Kidney epithelial cell (primary cell): ENCODE measurements around the gene PCDHGB4. TPM values are rescaled to one million over a fixed set of nuclear protein-coding genes. Genes with fewer than 3 reads are reported as not detected.

Experiments
- DNase-seq: peaks from one replicate; pipeline ENCODE4 v3.0.0-alpha.2; 2010; ENCODE audit warnings: low read depth
- H3K27me3 ChIP-seq: 2 replicates; pipeline ENCODE4 v1.6.0; 2011; ENCODE audit warnings: low read length; ENCODE audit not compliant: control insufficient read depth, insufficient read depth
- H3K36me3 ChIP-seq: 2 replicates; pipeline ENCODE4 v1.5.1; 2011; ENCODE audit warnings: low read length; ENCODE audit not compliant: control insufficient read depth, insufficient read depth
- H3K4me3 ChIP-seq: 2 replicates; pipeline ENCODE4 v1.5.1; 2011; ENCODE audit warnings: low read depth, mild to moderate bottlenecking, control low read depth, low read length
- total RNA-seq: library from RNA; depleted of rRNA; stranded (reverse); fragments of >200 nt; gene quantifications from 2 replicates; pipeline ENCODE4 v1.2.3, GENCODE V29; 2015
- TF ChIP-seq, protein P1 (sequence below): IDR thresholded peaks from 2 replicates; pipeline ENCODE4 v1.5.1; 2011; ENCODE audit warnings: mild to moderate bottlenecking, moderate library complexity, low read length, control low read depth, inconsistent platforms; ENCODE audit not compliant: insufficient read depth, poor library complexity, severe bottlenecking

PCDHGB4 gene
- total RNA-seq, 1 donor from 2014 or later, result 6.4 TPM

DNA sequence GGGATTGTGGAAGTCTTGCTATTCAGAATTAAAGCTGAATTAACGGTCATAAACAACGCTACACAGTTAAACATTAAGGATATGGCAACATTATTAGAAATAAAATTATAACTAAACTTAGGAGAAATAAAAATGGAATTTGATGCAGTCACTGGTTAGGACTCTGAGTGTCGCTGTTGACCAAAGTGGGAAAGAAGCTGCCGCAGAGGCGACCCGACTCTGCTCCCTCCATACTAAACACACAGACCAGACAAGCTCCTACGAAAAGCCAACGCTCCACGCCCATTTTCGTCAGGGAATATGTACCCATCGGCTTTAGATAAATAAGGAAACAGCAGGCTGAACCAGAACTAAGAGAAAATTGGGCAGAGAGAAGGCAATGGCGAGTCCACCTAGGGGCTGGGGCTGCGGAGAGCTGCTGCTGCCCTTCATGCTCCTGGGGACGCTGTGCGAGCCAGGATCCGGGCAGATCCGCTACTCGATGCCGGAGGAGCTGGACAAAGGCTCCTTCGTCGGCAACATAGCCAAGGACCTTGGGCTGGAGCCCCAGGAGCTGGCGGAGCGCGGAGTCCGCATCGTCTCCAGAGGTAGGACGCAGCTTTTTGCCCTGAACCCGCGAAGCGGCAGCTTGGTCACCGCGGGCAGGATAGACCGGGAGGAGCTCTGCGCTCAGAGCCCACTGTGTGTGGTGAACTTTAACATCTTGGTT lies 23.4 kb upstream of the PCDHGB4 start, which contains the start of gene PCDHGA5:
Gene PCDHGA5, plus strand, starts transcription at position 211 of the 709 bp plus-strand sequence. Its CDS starts 169 bp downstream, at position 380.
- Histone ChIP-seq H3K4me3 (no peak within 1 kb of the TSS), H3K27me3 (peaks cover 34% of the 10 kb centered on the region), H3K36me3 (no peaks in the 10 kb centered on the region)
- TF ChIP-seq, protein P1, sequence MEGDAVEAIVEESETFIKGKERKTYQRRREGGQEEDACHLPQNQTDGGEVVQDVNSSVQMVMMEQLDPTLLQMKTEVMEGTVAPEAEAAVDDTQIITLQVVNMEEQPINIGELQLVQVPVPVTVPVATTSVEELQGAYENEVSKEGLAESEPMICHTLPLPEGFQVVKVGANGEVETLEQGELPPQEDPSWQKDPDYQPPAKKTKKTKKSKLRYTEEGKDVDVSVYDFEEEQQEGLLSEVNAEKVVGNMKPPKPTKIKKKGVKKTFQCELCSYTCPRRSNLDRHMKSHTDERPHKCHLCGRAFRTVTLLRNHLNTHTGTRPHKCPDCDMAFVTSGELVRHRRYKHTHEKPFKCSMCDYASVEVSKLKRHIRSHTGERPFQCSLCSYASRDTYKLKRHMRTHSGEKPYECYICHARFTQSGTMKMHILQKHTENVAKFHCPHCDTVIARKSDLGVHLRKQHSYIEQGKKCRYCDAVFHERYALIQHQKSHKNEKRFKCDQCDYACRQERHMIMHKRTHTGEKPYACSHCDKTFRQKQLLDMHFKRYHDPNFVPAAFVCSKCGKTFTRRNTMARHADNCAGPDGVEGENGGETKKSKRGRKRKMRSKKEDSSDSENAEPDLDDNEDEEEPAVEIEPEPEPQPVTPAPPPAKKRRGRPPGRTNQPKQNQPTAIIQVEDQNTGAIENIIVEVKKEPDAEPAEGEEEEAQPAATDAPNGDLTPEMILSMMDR, result no peak
- DNase-seq, result no peak

DNA sequence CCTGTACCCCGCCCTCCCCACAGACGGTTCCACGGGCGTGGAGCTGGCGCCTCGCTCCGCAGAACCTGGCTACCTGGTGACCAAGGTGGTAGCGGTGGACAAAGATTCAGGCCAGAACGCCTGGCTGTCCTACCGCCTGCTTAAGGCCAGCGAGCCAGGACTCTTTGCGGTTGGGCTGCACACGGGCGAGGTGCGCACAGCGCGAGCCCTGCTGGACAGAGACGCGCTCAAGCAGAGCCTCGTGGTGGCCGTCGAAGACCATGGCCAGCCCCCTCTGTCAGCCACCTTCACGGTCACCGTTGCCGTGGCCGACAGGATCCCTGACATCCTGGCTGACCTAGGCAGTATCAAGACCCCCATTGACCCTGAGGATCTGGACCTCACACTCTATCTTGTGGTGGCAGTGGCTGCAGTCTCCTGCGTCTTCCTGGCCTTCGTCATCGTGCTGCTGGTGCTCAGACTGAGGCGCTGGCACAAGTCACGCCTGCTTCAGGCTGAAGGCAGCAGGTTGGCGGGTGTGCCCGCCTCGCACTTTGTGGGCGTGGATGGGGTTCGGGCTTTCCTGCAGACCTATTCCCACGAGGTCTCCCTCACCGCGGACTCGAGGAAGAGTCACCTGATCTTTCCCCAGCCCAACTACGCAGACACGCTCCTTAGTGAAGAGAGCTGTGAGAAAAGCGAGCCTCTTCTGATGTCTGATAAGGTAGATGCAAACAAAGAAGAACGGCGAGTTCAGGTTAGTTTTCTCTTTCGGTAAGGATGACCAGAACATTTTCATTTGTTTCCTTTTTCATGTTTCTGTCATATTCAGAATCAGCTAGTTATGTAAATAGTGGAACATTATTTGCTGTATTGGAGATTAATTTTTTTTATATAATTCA lies 21.2 kb upstream of the PCDHGB4 start:
- no peak for DNase-seq
- TF ChIP-seq, protein P1, result no peak
- Histone ChIP-seq H3K36me3 (no peaks in the 10 kb centered on the region), H3K27me3 (peaks cover 36% of the 10 kb centered on the region), H3K4me3 (no peak overlapping the region)

DNA sequence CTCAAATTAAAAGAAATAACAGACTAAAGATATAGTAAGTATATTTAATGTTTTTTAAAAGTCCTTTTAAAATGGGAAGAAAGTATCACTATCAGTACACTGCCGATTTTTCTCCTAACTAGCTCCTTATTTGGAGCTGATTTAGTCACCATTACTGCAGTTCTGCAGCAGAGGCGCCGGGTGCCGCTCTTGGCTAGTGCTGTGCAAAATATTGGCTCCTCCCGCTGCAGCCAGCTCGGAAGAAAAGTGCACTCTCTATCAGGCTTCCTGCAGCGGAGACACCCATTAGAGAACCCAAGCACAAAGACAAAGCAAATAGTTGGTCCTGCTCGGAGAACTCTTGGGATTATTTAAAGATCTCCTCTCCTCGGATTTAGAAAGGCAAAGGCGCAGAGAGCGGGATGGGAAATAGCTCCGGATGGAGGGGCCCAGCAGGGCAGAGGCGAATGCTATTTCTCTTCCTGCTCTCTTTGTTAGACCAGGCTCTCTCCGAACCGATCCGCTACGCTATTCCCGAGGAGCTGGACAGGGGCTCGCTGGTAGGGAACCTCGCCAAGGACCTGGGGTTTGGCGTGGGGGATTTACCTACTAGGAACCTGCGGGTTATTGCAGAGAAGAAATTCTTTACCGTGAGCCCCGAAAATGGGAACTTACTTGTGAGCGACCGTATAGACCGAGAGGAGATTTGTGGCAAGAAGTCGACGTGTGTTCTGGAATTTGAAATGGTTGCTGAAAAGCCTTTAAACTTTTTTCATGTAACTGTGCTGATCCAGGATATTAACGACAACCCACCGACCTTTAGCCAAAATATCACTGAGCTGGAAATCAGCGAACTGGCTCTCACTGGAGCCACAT lies 17.3 kb upstream of the PCDHGB4 start, which contains the start of gene PCDHGB3:
Gene PCDHGB3, plus strand, starts transcription at position 249 of the 855 bp plus-strand sequence. Its CDS starts 153 bp downstream, at position 402.
- DNase-seq, result no peak
- Histone ChIP-seq H3K4me3 (no peak within 1 kb of the TSS), H3K27me3 (peaks cover 33% of the 10 kb centered on the region), H3K36me3 (no peaks in the 10 kb centered on the region)
- TF ChIP-seq, protein P1, result no peak

DNA sequence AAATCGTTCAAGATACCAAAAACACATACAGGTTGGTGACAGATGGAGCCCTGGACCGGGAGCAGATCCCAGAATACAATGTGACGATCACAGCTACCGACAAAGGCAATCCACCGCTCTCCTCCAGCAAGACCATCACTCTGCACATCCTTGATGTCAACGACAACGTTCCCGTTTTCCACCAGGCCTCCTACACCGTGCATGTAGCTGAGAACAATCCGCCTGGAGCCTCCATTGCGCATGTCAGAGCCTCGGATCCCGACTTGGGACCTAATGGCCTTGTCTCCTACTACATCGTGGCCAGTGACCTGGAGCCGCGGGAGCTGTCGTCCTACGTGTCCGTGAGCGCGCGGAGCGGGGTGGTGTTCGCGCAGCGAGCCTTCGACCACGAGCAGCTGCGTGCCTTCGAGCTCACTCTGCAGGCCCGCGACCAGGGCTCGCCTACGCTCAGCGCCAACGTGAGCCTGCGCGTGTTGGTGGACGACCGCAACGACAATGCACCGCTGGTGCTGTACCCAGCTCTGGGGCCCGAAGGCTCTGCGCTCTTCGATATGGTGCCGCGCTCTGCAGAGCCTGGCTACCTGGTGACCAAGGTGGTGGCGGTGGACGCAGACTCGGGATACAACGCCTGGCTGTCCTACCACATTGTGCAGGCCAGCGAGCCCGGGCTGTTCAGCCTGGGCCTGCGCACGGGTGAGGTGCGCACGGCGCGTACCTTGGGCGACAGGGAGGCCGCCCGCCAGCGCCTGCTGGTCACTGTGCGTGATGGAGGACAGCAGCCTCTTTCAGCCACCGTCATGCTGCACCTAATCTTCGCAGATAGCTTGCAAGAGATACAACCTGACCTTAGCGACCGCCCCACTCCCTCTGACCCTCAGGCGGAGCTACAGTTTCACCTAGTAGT lies 15.7 kb upstream of the PCDHGB4 start:
- Histone ChIP-seq H3K36me3 (no peaks in the 10 kb centered on the region), H3K27me3 (peaks cover 21% of the 10 kb centered on the region), H3K4me3 (no peak overlapping the region)
- DNase-seq, result no peak
- TF ChIP-seq, protein P1, result no peak

DNA sequence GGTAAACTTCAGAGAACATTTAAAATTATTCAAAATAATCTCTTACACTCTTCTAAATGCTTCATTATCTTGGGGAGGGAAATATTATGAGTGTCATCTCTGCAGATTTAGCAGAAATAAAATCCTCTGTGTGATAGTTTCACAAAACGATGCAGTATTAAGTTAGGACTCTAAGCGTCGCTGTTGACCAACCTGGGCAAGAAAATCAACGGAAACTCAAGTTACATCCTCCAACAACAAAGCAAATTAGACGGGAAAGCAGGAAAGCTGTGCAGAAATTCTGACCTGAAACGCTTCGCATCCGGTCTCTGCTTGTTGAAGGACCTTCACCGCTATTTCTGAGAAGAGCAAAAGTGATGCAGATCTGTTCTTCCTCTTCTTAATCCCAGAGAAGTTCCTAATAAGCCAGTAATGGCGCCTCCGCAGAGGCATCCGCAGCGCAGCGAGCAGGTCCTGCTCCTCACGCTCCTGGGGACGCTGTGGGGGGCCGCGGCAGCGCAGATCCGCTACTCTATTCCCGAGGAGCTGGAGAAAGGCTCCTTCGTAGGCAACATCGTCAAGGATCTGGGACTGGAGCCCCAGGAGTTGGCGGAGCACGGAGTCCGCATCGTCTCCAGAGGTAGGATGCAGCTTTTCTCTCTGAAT lies 13.7 kb upstream of the PCDHGB4 start, which contains the start of gene PCDHGA6:
Gene PCDHGA6, plus strand, starts transcription at position 219 of the 645 bp plus-strand sequence. Its CDS starts 193 bp downstream, at position 412.
- TF ChIP-seq, protein P1, result peak; percentile 34
- no peak for DNase-seq
- Histone ChIP-seq H3K4me3 (no peak within 1 kb of the TSS), H3K36me3 (no peaks in the 10 kb centered on the region), H3K27me3 (peaks cover 21% of the 10 kb centered on the region)
